HG03439 (cell line): ENCODE results near the gene TSPAN1.

ENCODE experiments used
- ATAC-seq: cut with Tn5 transposase; IDR thresholded peaks from one replicate; pipeline ENCODE4 v1.9.1; 2021; ENCODE audit warnings: mild to moderate bottlenecking, moderate library complexity; ENCODE audit not compliant: unreplicated experiment

TSPAN1 gene

GRCh38 chr1:46186076-46186475, 11.2 kb downstream of the TSPAN1 start:
- ATAC-seq: no peak

- ATAC-seq: no peak
Measured at GRCh38 chr1:46187106-46187869, 12.4 kb downstream of the TSPAN1 start.

DNA sequence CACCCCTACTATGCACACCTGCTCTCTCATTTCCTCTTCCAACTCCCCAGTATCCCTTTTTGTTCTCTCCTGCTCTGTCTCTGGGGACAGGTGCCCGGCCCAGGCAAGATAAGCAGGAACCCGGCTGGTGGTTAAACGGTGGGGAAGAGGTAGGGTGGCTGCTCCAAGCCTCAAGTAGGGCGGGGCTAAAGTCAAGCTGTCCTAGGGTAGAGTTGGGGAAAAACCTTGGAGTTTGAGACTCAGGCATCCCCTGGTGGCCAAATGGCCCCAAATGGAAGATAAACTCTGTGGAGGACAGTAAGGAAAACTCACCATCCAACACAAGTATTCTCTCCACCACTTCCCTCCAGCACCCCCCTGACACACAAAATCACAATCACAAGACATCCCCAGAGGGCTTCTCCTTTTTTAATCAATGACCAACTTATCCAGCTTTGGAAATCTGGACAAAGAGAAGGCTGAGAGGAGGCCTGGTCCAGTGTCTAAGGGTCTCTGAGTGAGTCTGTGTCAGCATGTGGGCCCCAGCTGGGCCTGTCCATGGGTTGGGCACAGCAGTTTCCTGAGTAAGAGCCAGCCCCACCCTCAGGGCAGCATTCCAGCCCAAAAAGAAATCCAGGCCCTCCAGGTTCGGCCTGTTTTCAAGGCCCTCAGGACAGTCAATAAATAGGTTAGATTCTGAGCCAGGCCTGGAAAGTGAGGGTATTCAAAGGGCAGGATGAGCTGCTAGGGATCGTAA, 13.6 kb downstream of the TSPAN1 start:
- no peak for ATAC-seq

DNA sequence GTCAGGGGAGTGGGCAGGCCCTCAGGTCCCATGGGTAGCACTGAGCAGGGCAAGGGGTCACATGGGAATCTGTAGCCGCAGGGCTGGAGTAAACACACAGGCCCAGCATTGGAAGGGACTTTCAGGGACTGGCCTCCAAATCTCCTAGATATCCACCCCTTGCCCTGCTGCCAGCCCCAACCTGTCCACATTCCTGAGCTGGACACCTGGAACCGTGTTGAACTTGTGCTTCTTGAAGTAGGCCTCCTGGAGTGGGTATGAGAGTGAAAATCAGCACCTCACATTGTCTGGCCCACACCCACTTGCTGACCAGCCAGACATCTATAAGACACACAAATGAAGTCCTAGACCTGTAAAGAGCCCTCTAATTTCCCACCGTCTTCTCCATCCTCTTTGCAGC, 15.7 kb downstream of the TSPAN1 start:
- ATAC-seq: no peak

GRCh38 chr1:46191033-46191701, 16.3 kb downstream of the TSPAN1 start:
- no peak for ATAC-seq

DNA sequence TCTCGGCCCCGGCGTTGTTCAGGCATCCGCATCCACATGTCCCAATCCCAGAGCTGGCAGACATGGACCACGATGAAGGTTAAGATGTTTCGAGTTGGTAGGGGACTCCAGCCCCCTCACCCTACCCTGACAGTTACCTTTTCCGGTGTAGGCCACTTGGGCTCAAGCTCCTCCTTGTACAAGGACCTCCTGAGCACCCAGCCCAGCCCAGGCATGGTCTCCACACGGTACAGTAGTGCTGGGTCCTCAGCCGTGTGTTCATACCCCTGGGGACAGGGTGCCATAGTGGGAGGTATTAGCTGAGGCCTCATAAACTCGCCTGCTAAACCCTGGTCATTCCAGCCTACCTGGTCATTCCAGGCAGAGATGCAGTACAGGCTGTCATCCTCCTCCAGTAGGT, 17.3 kb downstream of the TSPAN1 start:
- no peak for ATAC-seq

- ATAC-seq: no peak
Measured at GRCh38 chr1:46193285-46193684, 18.4 kb downstream of the TSPAN1 start.

DNA sequence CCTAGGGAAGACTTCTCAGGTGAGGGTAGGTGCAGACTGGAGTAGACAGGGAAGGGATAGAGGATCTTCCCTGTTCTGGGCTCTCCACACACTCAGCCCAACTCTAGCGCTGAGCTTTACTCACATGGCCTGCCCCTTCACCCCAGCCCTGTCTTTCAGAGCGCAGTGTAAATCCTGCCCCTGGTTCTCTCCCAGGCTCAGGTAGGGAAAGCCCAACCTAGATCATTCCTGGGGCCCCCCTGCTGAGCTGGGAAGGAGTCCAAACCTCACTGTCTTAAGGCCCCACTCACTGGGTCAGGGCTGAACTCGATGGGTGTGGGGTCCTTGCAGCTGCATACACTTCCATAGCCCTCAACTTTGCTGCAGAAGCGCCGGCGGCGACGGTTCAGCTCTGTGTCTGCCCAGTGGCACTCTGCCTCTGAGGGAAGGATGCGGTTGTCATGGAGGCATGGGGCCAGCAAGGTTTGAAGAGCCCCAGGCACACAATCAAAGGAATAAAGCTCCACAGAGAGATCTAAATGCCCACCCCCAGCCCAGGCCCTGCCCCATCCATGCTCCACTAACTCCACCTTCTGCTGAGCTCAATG, 19.2 kb downstream of the TSPAN1 start:
- no peak for ATAC-seq

DNA sequence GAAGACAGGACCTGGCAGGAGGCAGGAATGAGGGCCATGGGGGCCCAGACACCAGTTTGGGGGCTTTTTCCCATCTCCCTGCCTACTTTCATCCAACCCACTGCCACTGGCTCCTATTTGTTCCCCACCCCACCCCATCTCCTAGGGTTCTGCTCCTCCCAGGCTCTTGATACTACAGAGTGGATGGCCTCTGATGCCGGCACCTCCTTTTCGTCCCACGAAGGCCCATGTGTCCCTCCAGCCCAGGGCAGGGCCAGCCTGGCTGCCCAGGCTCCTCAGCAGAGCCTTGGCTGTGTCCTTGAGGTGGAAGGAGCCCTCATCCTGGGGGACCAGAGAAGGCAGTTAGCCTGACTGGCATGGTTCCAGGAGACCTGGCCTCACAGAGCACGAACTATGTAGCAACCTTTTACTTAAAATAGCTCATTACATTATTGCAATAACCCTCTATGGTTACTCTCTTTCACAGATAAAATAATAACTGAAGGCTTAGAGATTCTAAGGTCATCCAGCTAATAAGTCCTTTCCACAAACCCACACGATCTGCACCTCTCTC, 19.8 kb downstream of the TSPAN1 start:
- no peak for ATAC-seq

GRCh38 chr1:46196609-46197008, 21.7 kb downstream of the TSPAN1 start:
- no peak for ATAC-seq

DNA sequence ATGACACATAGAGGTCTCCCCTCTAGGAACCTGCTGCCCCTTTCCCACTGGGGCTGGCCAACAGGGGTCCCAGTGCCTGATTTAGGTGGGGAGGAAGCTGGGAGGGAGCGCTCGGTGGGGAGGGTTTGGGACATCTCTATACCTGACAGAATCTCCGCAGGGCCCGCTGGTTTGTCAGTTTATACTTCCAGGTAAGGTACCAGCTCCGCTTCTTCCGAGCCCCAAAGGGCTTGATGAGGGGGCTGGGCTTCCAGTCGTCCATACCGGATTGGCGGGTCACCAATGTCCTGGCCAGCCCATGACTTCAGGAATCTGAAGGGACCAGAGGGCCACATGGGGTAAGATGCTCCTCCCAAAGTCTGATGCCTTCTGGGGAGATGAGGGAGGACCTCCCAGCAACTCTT, 22.7 kb downstream of the TSPAN1 start:
- no peak for ATAC-seq

GRCh38 chr1:46197964-46198811, 23.3 kb downstream of the TSPAN1 start, which contains the start of gene POMGNT1:
Gene POMGNT1, minus strand, starts transcription at chr1:46198434. Its CDS starts 613 bp downstream, at chr1:46197821.
- ATAC-seq: peak; percentile 85

DNA sequence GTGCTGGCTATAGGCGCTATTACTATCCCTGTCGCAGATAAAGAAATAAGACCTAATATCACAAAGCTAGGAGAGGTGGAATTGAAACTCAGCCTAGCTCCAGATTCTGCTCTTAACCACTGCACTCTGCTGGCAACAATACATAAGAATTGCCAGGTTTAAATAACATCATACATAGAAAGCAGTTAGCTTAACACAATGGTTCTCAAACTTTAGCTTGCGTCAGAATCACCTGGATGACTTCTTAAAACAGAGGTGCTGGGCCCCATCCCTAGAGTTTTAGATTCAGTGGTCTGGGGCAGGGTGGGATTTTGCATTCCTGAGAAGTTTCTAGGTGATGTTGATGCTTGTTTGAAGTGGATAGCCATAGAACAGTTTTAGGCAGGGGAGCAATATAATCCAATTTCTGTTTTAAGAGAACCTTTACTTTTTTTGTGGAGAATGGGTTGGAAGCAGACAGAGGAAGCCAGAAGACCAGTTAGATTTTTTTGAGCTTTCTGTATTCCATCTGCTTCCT, 24.4 kb downstream of the TSPAN1 start:
- ATAC-seq: no peak

DNA sequence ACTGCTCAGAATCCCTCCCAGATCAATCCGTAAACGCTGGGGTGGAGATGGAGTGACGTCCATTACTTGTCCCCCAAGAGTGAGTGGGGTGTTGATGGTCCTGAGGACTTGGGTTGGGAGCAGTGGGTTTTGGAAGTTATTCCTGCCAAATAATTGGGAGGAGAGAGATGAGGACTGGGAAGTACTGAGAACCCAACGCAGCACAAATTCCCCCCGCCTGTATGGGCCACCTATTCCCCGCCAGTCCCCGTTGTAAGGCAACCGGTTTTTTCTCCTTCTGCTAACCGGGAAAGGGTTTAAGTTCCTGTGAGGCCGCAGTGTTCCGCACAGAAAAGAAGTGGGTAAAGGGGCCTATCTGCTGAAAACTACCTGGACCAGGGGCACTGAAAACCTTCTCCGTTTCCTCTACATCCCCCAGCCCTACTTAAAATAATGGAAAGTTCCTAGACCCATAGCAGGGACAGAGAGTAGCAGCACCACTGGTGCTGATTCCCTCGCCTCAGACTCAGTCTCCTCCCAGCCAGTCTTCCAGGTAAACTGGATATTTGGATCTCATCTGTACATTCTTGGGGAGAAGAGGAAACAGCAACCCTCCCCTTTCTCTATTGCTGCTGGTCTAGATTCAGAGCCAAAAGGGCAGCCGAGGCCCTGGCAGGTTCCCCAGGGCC, 29.0 kb downstream of the TSPAN1 start:
- ATAC-seq: no peak

DNA sequence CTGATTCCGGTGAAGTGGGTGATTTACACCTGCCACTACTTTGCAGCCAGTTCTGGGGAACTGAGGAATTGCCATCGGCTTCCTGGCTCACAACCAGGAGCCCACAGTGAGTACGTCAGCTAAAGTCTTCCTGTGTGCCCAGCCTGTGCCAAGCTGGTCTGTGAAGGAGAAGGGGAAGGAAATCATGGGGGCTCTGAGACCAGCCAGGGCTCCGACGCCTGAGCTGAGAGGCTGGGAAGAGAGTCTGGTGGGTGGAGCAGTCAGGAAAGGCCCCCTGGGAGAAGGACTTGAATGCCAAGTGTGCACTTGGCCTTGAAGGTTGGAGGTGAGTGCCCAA, 29.5 kb downstream of the TSPAN1 start:
- no peak for ATAC-seq

DNA sequence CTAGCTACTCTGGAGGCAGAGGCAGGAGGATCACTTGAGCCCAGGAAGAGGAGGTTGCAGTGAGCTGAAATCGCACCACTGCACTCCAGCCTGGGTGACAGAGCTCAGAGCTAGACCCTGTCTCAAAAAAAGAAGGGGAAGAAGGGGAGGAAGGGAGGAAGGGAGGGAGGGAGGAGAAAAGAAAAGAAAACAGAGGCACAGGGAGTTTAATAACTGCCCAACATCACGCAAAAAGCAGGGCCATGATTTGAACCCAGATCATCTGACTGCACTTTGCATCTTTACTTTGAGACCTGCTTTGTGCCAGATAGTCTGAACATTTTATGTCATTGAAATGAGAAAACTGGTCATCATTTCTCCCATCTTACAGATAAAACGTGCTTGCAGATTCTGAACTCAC, 30.3 kb downstream of the TSPAN1 start:
- no peak for ATAC-seq

DNA sequence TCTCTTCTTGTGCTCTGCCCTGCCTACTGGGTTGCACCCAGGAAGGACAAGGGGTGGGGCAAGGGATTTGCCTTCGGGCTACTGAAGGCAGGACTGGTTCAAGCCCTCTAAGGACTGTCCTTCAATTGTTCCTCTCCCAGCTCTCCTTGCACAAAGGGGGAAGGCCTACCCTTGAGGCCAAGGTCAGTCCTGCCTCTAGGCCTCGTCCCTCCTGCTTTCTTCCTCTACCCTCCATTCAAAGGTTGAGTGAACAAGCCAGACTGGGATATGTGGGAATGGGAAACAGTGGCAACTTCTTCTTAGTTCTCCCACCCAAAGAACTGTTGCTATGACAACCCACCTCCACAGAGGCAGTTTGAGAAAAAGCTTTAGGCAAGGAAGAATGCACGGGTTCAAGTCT, 30.9 kb downstream of the TSPAN1 start:
- no peak for ATAC-seq

GRCh38 chr1:46206399-46206798, 31.5 kb downstream of the TSPAN1 start:
- ATAC-seq: no peak

- no peak for ATAC-seq
Measured at GRCh38 chr1:46210561-46210960, 35.7 kb downstream of the TSPAN1 start.

DNA sequence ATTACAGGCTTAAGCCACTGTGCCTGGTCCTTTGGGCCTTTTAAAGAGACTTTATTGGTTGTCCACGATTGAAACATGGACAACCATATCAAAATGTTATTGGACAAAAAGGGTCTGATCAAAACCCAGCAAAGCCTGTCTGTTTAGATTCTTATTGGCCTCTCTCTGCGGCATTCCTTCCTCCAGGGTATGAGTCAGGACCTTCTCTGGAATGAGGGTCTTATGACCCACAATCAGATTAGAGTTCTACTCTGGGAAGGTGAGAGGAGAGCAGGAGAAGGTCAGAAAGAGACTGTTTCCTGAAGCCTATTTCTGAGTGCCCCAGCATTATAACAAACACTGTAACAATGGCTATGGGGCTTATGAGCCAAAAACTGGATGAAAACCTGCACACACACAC, 36.2 kb downstream of the TSPAN1 start:
- no peak for ATAC-seq
